DOHH2 (cell line): ENCODE measurements around the gene CTSS.

Experiments used
- CTCF ChIP-seq: fragments of 200-600 bp; sonication (generic); IDR thresholded peaks from one replicate; pipeline ENCODE4 v1.5.1; 2014; ENCODE audit warnings: antibody characterized with exemption, mild to moderate bottlenecking, low read depth, low read length; ENCODE audit not compliant: poor library complexity, severe bottlenecking
- EZH2phosphoT487 ChIP-seq: fragments of 200-600 bp; sonication (generic); IDR thresholded peaks from 2 replicates; pipeline ENCODE4 v1.6.1; 2017; ENCODE audit warnings: borderline replicate concordance, mild to moderate bottlenecking, antibody characterized with exemption, low read length, moderate library complexity, mixed read lengths

DNA sequence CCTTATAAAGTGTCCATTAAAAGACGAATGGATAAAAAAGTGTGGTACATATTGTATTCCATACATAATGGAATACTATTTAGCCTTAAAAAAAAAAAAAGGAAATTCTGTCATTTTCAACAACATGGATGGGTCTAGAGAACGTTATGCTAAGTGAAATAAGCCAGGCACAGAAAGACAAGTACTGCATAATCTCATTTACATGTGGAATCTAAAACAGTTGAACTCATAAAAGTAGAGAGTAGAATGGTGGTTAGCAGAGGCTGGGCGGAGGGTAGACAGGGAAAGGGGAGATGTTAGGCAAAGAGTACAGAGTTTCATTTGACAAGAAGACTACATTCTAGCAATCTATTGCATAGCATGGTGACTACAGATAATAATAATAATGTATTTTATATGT lies 2.6 kb downstream of the CTSS start:
- TF ChIP-seq CTCF (no peak), EZH2phosphoT487 (no peak)
